UCSD-AML1 (cell line): ENCODE results near the gene FZD10.

ENCODE experiments used
- DNase-seq: peaks from one replicate; lab custom pipeline; 2025; ENCODE audit not compliant: unreplicated experiment; lab: John Stamatoyannopoulos, UW

FZD10 gene

GRCh38 chr12:130152386-130152785, 9.9 kb upstream of the FZD10 start:
- DNase-seq, result no peak

- no peak for DNase-seq
These were observed 8.5 kb upstream of the FZD10 start for GRCh38 chr12:130153803-130154202.

GRCh38 chr12:130154276-130155070, 7.8 kb upstream of the FZD10 start:
- DNase-seq, result no peak

GRCh38 chr12:130155416-130156073, 6.7 kb upstream of the FZD10 start:
- no peak for DNase-seq

- no peak for DNase-seq
These were observed 5.5 kb upstream of the FZD10 start for GRCh38 chr12:130156652-130157275.

GRCh38 chr12:130157998-130158753, 4.1 kb upstream of the FZD10 start:
- DNase-seq, result no peak

- no peak for DNase-seq
These were observed 3.6 kb upstream of the FZD10 start for GRCh38 chr12:130158754-130159059.

GRCh38 chr12:130160306-130160705, 2.0 kb upstream of the FZD10 start:
- no peak for DNase-seq

- DNase-seq, result no peak
These were observed 1.5 kb upstream of the FZD10 start for GRCh38 chr12:130160711-130161231.

- DNase-seq, result no peak
These were observed 712 bp upstream of the FZD10 start for GRCh38 chr12:130161261-130162243.

- no peak for DNase-seq
These were observed 639 bp downstream of the FZD10 start for GRCh38 chr12:130162745-130163460.

- no peak for DNase-seq
These were observed 1.4 kb downstream of the FZD10 start for GRCh38 chr12:130163461-130164215.

GRCh38 chr12:130164216-130164542, 1.9 kb downstream of the FZD10 start:
- DNase-seq, result no peak

GRCh38 chr12:130164936-130165335, 2.7 kb downstream of the FZD10 start:
- DNase-seq, result no peak

- DNase-seq, result no peak
These were observed 4.0 kb downstream of the FZD10 start for GRCh38 chr12:130166306-130166705.

- no peak for DNase-seq
These were observed 5.3 kb downstream of the FZD10 start for GRCh38 chr12:130167537-130167936.

- no peak for DNase-seq
These were observed 7.0 kb downstream of the FZD10 start for GRCh38 chr12:130169256-130169655.

- DNase-seq, result no peak
These were observed 7.7 kb downstream of the FZD10 start for GRCh38 chr12:130169924-130170323.

GRCh38 chr12:130170611-130171010, 8.3 kb downstream of the FZD10 start:
- DNase-seq, result no peak
